ENCODE data around the gene PLA2G4D. TPM values are rescaled to one million over a fixed set of nuclear protein-coding genes. Genes with fewer than 3 reads are reported as not detected.

PLA2G4D gene
- total and polyA plus RNA-seq, 2 experiments from 2014 or later, result 0.07 to 0.15 TPM

- TF ChIP-seq EZH2 (IDR thresholded peaks at IDR 0.05; ENCODE audit: low read depth, unreplicated experiment) (no peak), NANOG (IDR thresholded peaks at IDR 0.05; ENCODE audit: borderline replicate concordance) (no peak), ZNF331 (CRISPR knock-in tag; IDR thresholded peaks at IDR 0.05; ENCODE audit: low read depth) (no peak), CREB1 (CRISPR knock-in tag; IDR thresholded peaks at IDR 0.05; ENCODE audit: low read depth) (no peak), JUNB (IDR thresholded peaks at IDR 0.05; ENCODE audit: unreplicated experiment) (no peak), REST (IDR thresholded peaks at IDR 0.05; ENCODE audit: unreplicated experiment) (no peak), EZH2phosphoT487 (IDR thresholded peaks at IDR 0.05; ENCODE audit: unreplicated experiment) (no peak), POLR2AphosphoS5 (IDR thresholded peaks at IDR 0.05; ENCODE audit: low read depth) (no peak), ZNF114 (CRISPR knock-in tag; IDR thresholded peaks at IDR 0.05) (no peak), CTCF (conservative IDR thresholded peaks at IDR 0.05; ENCODE audit: low read depth in 2 of 2) (no peak)
Measured at GRCh38 chr15:42135351-42135750, 41.0 kb upstream of the PLA2G4D start (continued).

GRCh38 chr15:42134617-42135245, 40.4 kb upstream of the PLA2G4D start:
- Histone ChIP-seq H3K4me1 (ENCODE audit: insufficient read depth) (no peaks in the 10 kb centered on the region; the same call in 1 of the 2 replicates), H4K20me1 (replicated peaks; ENCODE audit: insufficient read depth) (no peaks in the 10 kb centered on the region), H3K79me2 (replicated peaks; ENCODE audit: insufficient read depth) (no peaks in the 10 kb centered on the region), H3K4me3 (no peak overlapping the region), H3F3A (replicated peaks; ENCODE audit: low read depth) (no peaks in the 10 kb centered on the region), H3K27ac (ENCODE audit: low read depth) (no peak overlapping the region), H2AFZ (peak overlapping the region; percentile 88; the same call in 1 of the 2 replicates), H3K9me2 (ENCODE audit: insufficient read depth) (no peaks in the 10 kb centered on the region), H3K4me2 (no peak overlapping the region), H3K36me3 (ENCODE audit: insufficient read depth) (no peaks in the 10 kb centered on the region), H3K27me3 (ENCODE audit: insufficient read depth) (no peaks in the 10 kb centered on the region)
- Mint-ChIP-seq H3K4me3 (no peak overlapping the region), H3K36me3 (ENCODE audit: low read depth) (no peaks in the 10 kb centered on the region), H3K27ac (no peak overlapping the region), H3K4me1 (peaks cover 9% of the 10 kb centered on the region; the same call in 2 of the 3 replicates), H3K27me3 (ENCODE audit: insufficient read depth, low read depth, poor library complexity) (peaks cover 9% of the 10 kb centered on the region), H3K9me3 (peaks cover 7% of the 10 kb centered on the region; the same call in 2 of the 3 replicates)
- ATAC-seq (no peak), DNase-seq (ENCODE audit: low spot score) (no peak)
- TF ChIP-seq EZH2phosphoT487 (IDR thresholded peaks at IDR 0.05; ENCODE audit: unreplicated experiment) (no peak), REST (IDR thresholded peaks at IDR 0.05; ENCODE audit: unreplicated experiment) (no peak), CTCF (conservative IDR thresholded peaks at IDR 0.05; ENCODE audit: low read depth in 2 of 2) (no peak)
